ENCODE measurements around the gene SMIM44.

GRCh38 chr19:3459965-3460582, 23.2 kb downstream of the SMIM44 start:
- TF ChIP-seq CTCF (IDR thresholded peaks at IDR 0.05) (no peak), EZH2 (IDR thresholded peaks at IDR 0.05; ENCODE audit: borderline replicate concordance, insufficient read depth, low read depth, low read length, poor library complexity, severe bottlenecking) (no peak)

Measured in B cell (primary cell).